Trophoblast cell (in vitro differentiated cells and primary cell): ENCODE results near the gene ARHGEF40.

Source experiments
- DNase-seq, 2 donors: peaks; one replicate each; pipeline ENCODE4 v3.0.0-alpha.2; 2016
- H2AFZ ChIP-seq: 2 replicates; pipeline ENCODE4 v1.6.1; 2013; ENCODE audit warnings: low read length, moderate library complexity, mild to moderate bottlenecking; ENCODE audit not compliant: insufficient read depth, poor library complexity
- H2AK5ac ChIP-seq: 2 replicates; pipeline ENCODE4 v1.6.1; 2013; ENCODE audit warnings: mild to moderate bottlenecking, low read length
- H2BK120ac ChIP-seq: 2 replicates; pipeline ENCODE4 v1.6.1; 2013; ENCODE audit warnings: low read length, mild to moderate bottlenecking, moderate library complexity; ENCODE audit not compliant: insufficient read depth, poor library complexity
- H2BK12ac ChIP-seq: 2 replicates; pipeline ENCODE4 v1.6.1; 2013; ENCODE audit warnings: mild to moderate bottlenecking, low read length, moderate library complexity
- H2BK5ac ChIP-seq: 2 replicates; pipeline ENCODE4 v1.6.1; 2013; ENCODE audit warnings: low read length, low read depth, moderate library complexity, mild to moderate bottlenecking; ENCODE audit not compliant: poor library complexity
- H3K14ac ChIP-seq: 2 replicates; pipeline ENCODE4 v1.6.1; 2013; ENCODE audit warnings: mild to moderate bottlenecking, low read length
- H3K18ac ChIP-seq: 2 replicates; pipeline ENCODE4 v1.6.1; 2013; ENCODE audit warnings: mild to moderate bottlenecking, low read length
- H3K23ac ChIP-seq: 2 replicates; pipeline ENCODE4 v1.6.1; 2013; ENCODE audit warnings: low read length
- H3K27ac ChIP-seq: 2 replicates; pipeline ENCODE4 v1.5.1; 2013; ENCODE audit warnings: low read depth, mild to moderate bottlenecking, inconsistent platforms, low read length, moderate library complexity
- H3K27me3 ChIP-seq: 2 replicates; pipeline ENCODE4 v1.6.1; 2013; ENCODE audit warnings: inconsistent platforms, mild to moderate bottlenecking, low read length, moderate library complexity; ENCODE audit not compliant: insufficient read depth
- H3K36me3 ChIP-seq, 2 experiments: 1 replicate in 1 of 2; 2 replicates in 1 of 2; pipeline ENCODE4 v1.6.1; 2013; ENCODE audit warnings: low read length in 2 of 2, mild to moderate bottlenecking in 2 of 2, moderate library complexity in 1 of 2; ENCODE audit not compliant: insufficient read depth in 2 of 2, control insufficient read depth in 1 of 2
- H3K4ac ChIP-seq: 2 replicates; pipeline ENCODE4 v1.6.1; 2013; ENCODE audit warnings: low read depth, mild to moderate bottlenecking, low read length, moderate library complexity
- H3K4me1 ChIP-seq, 2 experiments: 1 replicate in 1 of 2; 2 replicates in 1 of 2; pipeline ENCODE4 v1.6.1; 2013; ENCODE audit warnings: low read length in 2 of 2, mild to moderate bottlenecking in 2 of 2, moderate library complexity in 1 of 2; ENCODE audit not compliant: insufficient read depth in 2 of 2, control insufficient read depth in 1 of 2
- H3K4me2 ChIP-seq: 2 replicates; pipeline ENCODE4 v1.6.1; 2013; ENCODE audit warnings: inconsistent platforms, mild to moderate bottlenecking, low read length, moderate library complexity
- H3K4me3 ChIP-seq: 2 replicates; pipeline ENCODE4 v1.5.1; 2013; ENCODE audit warnings: mild to moderate bottlenecking, low read depth, low read length, inconsistent platforms
- H3K79me1 ChIP-seq: one replicate; pipeline ENCODE4 v1.6.1; 2013; ENCODE audit warnings: low read length
- H3K79me2 ChIP-seq: 2 replicates; pipeline ENCODE4 v1.6.1; 2013; ENCODE audit warnings: low read length, mild to moderate bottlenecking; ENCODE audit not compliant: control insufficient read depth, insufficient read depth, poor library complexity
- H3K9ac ChIP-seq: 2 replicates; pipeline ENCODE4 v1.6.1; 2013; ENCODE audit warnings: mild to moderate bottlenecking, low read length
- H3K9me3 ChIP-seq: 2 replicates; pipeline ENCODE4 v1.6.1; 2013; ENCODE audit warnings: low read depth, mild to moderate bottlenecking, control low read depth, inconsistent platforms, low read length; ENCODE audit not compliant: insufficient read depth
- H4K12ac ChIP-seq: 2 replicates; pipeline ENCODE4 v1.6.1; 2013; ENCODE audit warnings: low read depth, mild to moderate bottlenecking, low read length, moderate library complexity
- H4K8ac ChIP-seq: 2 replicates; pipeline ENCODE4 v1.6.1; 2013; ENCODE audit warnings: low read depth, mild to moderate bottlenecking, low read length, moderate library complexity
- H4K91ac ChIP-seq: one replicate; pipeline ENCODE4 v1.6.1; 2013; ENCODE audit warnings: low read depth, mild to moderate bottlenecking, low read length, moderate library complexity
- WGBS: extraction: QIAGEN DNeasy Blood & Tissue Kit; methylation state at CpG from one replicate; pipeline ENCODE4 v1.1.7; 2013; ENCODE audit warnings: missing lambda C conversion rate; ENCODE audit not compliant: insufficient read length, insufficient coverage; ENCODE audit errors: extremely low coverage; 5-methylcytosine and 5-hydroxymethylcytosine counted together

ARHGEF40 gene

GRCh38 chr14:21059842-21060613, 10.1 kb upstream of the ARHGEF40 start:
- Histone ChIP-seq H2BK12ac (no peak overlapping the region), H3K14ac (no peak overlapping the region), H4K91ac (no peak overlapping the region), H3K9ac (no peak overlapping the region), H3K4me3 (no peak overlapping the region), H3K27me3 (no peaks in the 10 kb centered on the region), H3K27ac (no peak overlapping the region), H3K4me2 (no peak overlapping the region), H3K4ac (no peak overlapping the region), H4K12ac (no peak overlapping the region), H3K9me3 (no peaks in the 10 kb centered on the region), H3K18ac (no peak overlapping the region), H3K4me1 (peaks cover 2 to 3% of the 10 kb centered on the region in 2 experiments), H3K36me3 (no peaks in the 10 kb centered on the region), H3K23ac (no peak overlapping the region), H2AK5ac (no peak overlapping the region), H2BK5ac (no peak overlapping the region), H4K8ac (no peak overlapping the region), H2BK120ac (no peak overlapping the region), H3K79me2 (no peaks in the 10 kb centered on the region), H3K79me1 (no peaks in the 10 kb centered on the region), H2AFZ (no peak overlapping the region)
- DNase-seq = no peak
- WGBS = no CpG with 5 or more reads among the region's 8 CpGs

- WGBS = no CpG with 5 or more reads among the region's 13 CpGs
- H3K9me3 ChIP-seq = no peaks in the 10 kb centered on the region
Measured at GRCh38 chr14:21060614-21061346, 9.3 kb upstream of the ARHGEF40 start.

GRCh38 chr14:21061347-21061668, 8.8 kb upstream of the ARHGEF40 start:
- Histone ChIP-seq H2AK5ac (no peak overlapping the region), H3K4me3 (no peak overlapping the region), H2BK12ac (no peak overlapping the region), H3K79me2 (no peaks in the 10 kb centered on the region), H4K12ac (no peak overlapping the region), H4K8ac (no peak overlapping the region), H4K91ac (no peak overlapping the region), H2BK120ac (no peak overlapping the region), H2BK5ac (no peak overlapping the region), H3K36me3 (no peaks in the 10 kb centered on the region), H3K27ac (no peak overlapping the region), H3K27me3 (no peaks in the 10 kb centered on the region), H3K9me3 (no peaks in the 10 kb centered on the region), H3K23ac (no peak overlapping the region), H3K18ac (no peak overlapping the region), H3K4me1 (peaks cover 2 to 3% of the 10 kb centered on the region in 2 experiments), H3K4me2 (no peak overlapping the region), H2AFZ (no peak overlapping the region), H3K9ac (no peak overlapping the region), H3K4ac (no peak overlapping the region), H3K14ac (no peak overlapping the region), H3K79me1 (no peaks in the 10 kb centered on the region)
- no peak for DNase-seq
- WGBS = no CpG with 5 or more reads among the region's 3 CpGs

More at GRCh38 chr14:21060614-21061346, 9.3 kb upstream of the ARHGEF40 start:
- no peak overlapping the region for H2AFZ ChIP-seq
- no peaks in the 10 kb centered on the region for H3K27me3 ChIP-seq
- no peak for DNase-seq
- no peak overlapping the region for H4K8ac ChIP-seq
- H4K91ac ChIP-seq = no peak overlapping the region
- H3K4ac ChIP-seq = no peak overlapping the region
- no peak overlapping the region for H2AK5ac ChIP-seq
- no peak overlapping the region for H2BK5ac ChIP-seq
- H3K79me2 ChIP-seq = no peaks in the 10 kb centered on the region
- H3K4me2 ChIP-seq = no peak overlapping the region
- H2BK120ac ChIP-seq = no peak overlapping the region
- H2BK12ac ChIP-seq = no peak overlapping the region
- peaks cover 2 to 3% of the 10 kb centered on the region in 2 experiments for H3K4me1 ChIP-seq
- no peaks in the 10 kb centered on the region for H3K36me3 ChIP-seq
- H3K27ac ChIP-seq = no peak overlapping the region
- H3K79me1 ChIP-seq = no peaks in the 10 kb centered on the region
- no peak overlapping the region for H3K18ac ChIP-seq
- H3K9ac ChIP-seq = no peak overlapping the region
- no peak overlapping the region for H4K12ac ChIP-seq
- no peak overlapping the region for H3K4me3 ChIP-seq
- no peak overlapping the region for H3K14ac ChIP-seq
- no peak overlapping the region for H3K23ac ChIP-seq

GRCh38 chr14:21063479-21063878, 6.6 kb upstream of the ARHGEF40 start:
- no peaks in the 10 kb centered on the region for H3K9me3 ChIP-seq
- H3K4me2 ChIP-seq = peak overlapping the region; percentile 38
- no peak overlapping the region for H3K23ac ChIP-seq
- H3K9ac ChIP-seq = no peak overlapping the region
- H3K18ac ChIP-seq = no peak overlapping the region
- no peak overlapping the region for H4K12ac ChIP-seq
- no peaks in the 10 kb centered on the region for H3K27me3 ChIP-seq
- H3K14ac ChIP-seq = no peak overlapping the region
- DNase-seq = no peak
- no peaks in the 10 kb centered on the region for H3K79me2 ChIP-seq
- no peak overlapping the region for H2AK5ac ChIP-seq
- H3K4ac ChIP-seq = no peak overlapping the region
- no peak overlapping the region for H3K4me3 ChIP-seq
- no peak overlapping the region for H3K27ac ChIP-seq
- no peak overlapping the region for H4K8ac ChIP-seq
- no peak overlapping the region for H2BK12ac ChIP-seq
- no peak overlapping the region for H2BK120ac ChIP-seq
- H2AFZ ChIP-seq = no peak overlapping the region
- H2BK5ac ChIP-seq = no peak overlapping the region
- no peaks in the 10 kb centered on the region for H3K79me1 ChIP-seq
- H3K4me1 ChIP-seq = peaks cover 2 to 3% of the 10 kb centered on the region in 2 experiments
- H4K91ac ChIP-seq = no peak overlapping the region
- H3K36me3 ChIP-seq = no peaks in the 10 kb centered on the region
- no CpG with 5 or more reads among the region's 3 CpGs for WGBS
